ENCODE results near the gene RANBP10.

The RANBP10 gene

GRCh38 chr16:67675999-67676398, 130.4 kb downstream of the RANBP10 start:
- DNase-seq (ENCODE audit: low spot score) = no peak

GRCh38 chr16:67675579-67675935, 130.8 kb downstream of the RANBP10 start:
- no peak for DNase-seq (ENCODE audit: low spot score)

- no peak for DNase-seq (ENCODE audit: low spot score)
These were observed 131.3 kb downstream of the RANBP10 start for GRCh38 chr16:67674851-67675578.

GRCh38 chr16:67673712-67674580, 132.4 kb downstream of the RANBP10 start:
- no peak for DNase-seq (ENCODE audit: low spot score)
